ENCODE results near the gene RNF150.
"Not testable (repeated sequence)": the region's sequence is repeated elsewhere in the genome, so short reads cannot be mapped to it uniquely, and the experiment has no call there.

The RNF150 gene

GRCh38 chr4:140818433-140818832 is 314.8 kb downstream of the RNF150 start:
- DNase-seq (ENCODE audit: low read depth): no peak

- DNase-seq (ENCODE audit: low read depth): no peak
These were observed 316.3 kb downstream of the RNF150 start for GRCh38 chr4:140816806-140817510.

- no peak for DNase-seq (ENCODE audit: low read depth)
These were observed 319.5 kb downstream of the RNF150 start for GRCh38 chr4:140813804-140814203.

DNA sequence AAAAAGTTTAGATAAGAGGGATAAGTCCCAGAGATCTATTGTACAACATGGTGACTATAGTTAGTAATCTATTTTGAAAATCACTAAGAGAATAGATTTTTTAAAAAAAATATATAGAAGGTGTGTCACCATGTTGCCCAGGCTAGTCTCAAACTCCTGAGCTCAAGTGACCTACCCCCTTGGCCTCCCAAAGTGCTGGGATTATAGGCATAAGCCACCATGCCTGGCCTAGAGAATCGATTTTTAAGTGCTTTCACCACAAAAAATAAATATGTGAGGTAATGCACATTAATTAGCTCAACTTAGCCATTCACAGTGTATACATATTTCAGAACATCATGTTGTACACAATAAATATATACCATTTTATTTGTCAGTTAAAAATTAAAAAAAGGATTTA is 320.4 kb downstream of the RNF150 start:
- DNase-seq (ENCODE audit: low read depth): no peak

- DNase-seq (ENCODE audit: low read depth): no peak
These were observed 321.8 kb downstream of the RNF150 start for GRCh38 chr4:140811429-140811828.

DNA sequence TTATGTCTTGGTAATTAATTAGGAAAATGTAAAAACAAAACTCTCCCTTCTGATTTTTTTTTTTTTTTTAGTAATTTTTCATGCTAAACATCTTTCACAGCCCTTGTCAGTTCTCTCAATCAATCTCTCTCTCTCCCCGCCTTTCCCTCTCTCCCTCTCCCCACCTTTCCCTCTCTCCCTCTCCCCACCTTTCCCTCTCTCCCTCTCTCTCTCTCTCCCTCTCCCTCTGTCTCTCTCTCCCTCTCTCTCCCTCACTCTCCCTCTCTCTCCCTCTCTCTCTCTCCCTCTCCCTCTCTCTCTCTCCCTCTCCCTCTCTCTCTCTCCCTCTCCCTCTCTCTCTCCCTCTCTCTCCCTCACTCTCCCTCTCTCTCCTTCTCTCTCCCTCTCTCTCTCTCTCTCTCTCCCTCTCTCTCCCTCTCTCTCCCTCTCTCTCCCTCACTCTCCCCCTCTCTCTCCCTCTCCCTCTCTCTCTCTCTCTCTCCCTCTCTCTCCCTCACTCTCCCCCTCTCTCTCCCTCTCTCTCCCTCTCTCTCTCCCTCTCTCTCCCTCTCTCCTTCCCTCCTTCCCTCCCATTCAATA is 322.6 kb downstream of the RNF150 start:
- DNase-seq (ENCODE audit: low read depth): not testable (repeated sequence)
